B cell (primary cell): ENCODE results near the gene NDST4. TPM values are rescaled to one million over a fixed set of nuclear protein-coding genes. Genes with fewer than 3 reads are reported as not detected.

Experiments used
- ATAC-seq: fragments of 200-7000 bp; cut with Tn5 transposase; one replicate; pipeline ENCODE4 v1.10.0; 2021; ENCODE audit warnings: low read depth, mild to moderate bottlenecking, moderate number of reproducible peaks, moderate library complexity
- CTCF ChIA-PET: fragments of 350-600 bp; sonication (Branson Sonifier 250); formaldehyde crosslinking; loops from one replicate; lab custom pipeline; 2021; ENCODE audit warnings: antibody characterized with exemption, inconsistent platforms; lab: Charles Lee
- POLR2A ChIA-PET: fragments of 350-600 bp; sonication (Branson Sonifier 250); formaldehyde crosslinking; loops from one replicate; lab custom pipeline; 2021; ENCODE audit warnings: antibody characterized with exemption; lab: Charles Lee
- DNase-seq: peaks from one replicate; pipeline ENCODE4 v3.0.0; 2013
- H2AFZ ChIP-seq: 2 replicates; pipeline ENCODE4 v1.6.1; 2012; ENCODE audit warnings: mild to moderate bottlenecking, low read depth, low read length; ENCODE audit not compliant: insufficient read depth, poor library complexity, severe bottlenecking
- H3K27ac ChIP-seq, 2 donors: 1 replicate in 1 of 2; 2 replicates in 1 of 2; pipeline ENCODE4 v1.5.1; 2012 to 2013; ENCODE audit warnings: low read length in 2 of 2, mild to moderate bottlenecking in 2 of 2, moderate library complexity in 1 of 2
- H3K27me3 ChIP-seq, 4 experiments: fragments of 200-600 bp in 1 of 4; sonication (generic) in 1 of 4; replicated peaks in 1 of 4; 1 replicate in 2 of 4; 2 replicates in 2 of 4; pipeline versions ENCODE4 v1.6.1 to v1.7.0; 2013 to 2016; ENCODE audit warnings: low read length in 3 of 4, mild to moderate bottlenecking in 2 of 4, mixed read lengths in 1 of 4, moderate library complexity in 1 of 4; ENCODE audit not compliant: insufficient read depth in 4 of 4, control insufficient read depth in 3 of 4; ENCODE audit errors: control extremely low read depth in 1 of 4
- H3K36me3 ChIP-seq, 2 experiments: replicated peaks in 1 of 2; 1 replicate in 1 of 2; 2 replicates in 1 of 2; pipeline versions ENCODE4 v1.6.1 to v1.7.1; 2013; ENCODE audit warnings: low read length in 1 of 2; ENCODE audit not compliant: insufficient read depth in 2 of 2, control insufficient read depth in 1 of 2; ENCODE audit errors: control extremely low read depth in 1 of 2, extremely low read depth in 1 of 2
- H3K4me1 ChIP-seq, 2 donors: fragments of 200-600 bp in 1 of 2; sonication (generic) in 1 of 2; 1 replicate in 1 of 2; 2 replicates in 1 of 2; pipeline versions ENCODE4 v1.5.1 to v1.6.1; 2013 to 2017; ENCODE audit warnings: low read length in 2 of 2; ENCODE audit not compliant: control insufficient read depth in 2 of 2, insufficient read depth in 2 of 2
- H3K4me2 ChIP-seq: replicated peaks from 2 replicates; pipeline ENCODE3; 2012; ENCODE audit warnings: mild to moderate bottlenecking, low read depth, low read length; ENCODE audit not compliant: poor library complexity, severe bottlenecking
- H3K4me3 ChIP-seq, 5 experiments: fragments of 200-600 bp in 1 of 5; sonication (generic) in 1 of 5; 1 replicate in 3 of 5; 2 replicates in 2 of 5; pipeline versions ENCODE4 v1.5.1 to v1.7.0; 2011 to 2016; ENCODE audit warnings: low read length in 4 of 5, mild to moderate bottlenecking in 4 of 5, low read depth in 2 of 5, control low read depth in 1 of 5, moderate library complexity in 1 of 5; ENCODE audit not compliant: insufficient read depth in 1 of 5; ENCODE audit errors: control extremely low read depth in 1 of 5, extremely low read depth in 1 of 5
- H3K79me2 ChIP-seq: fragments of 200-600 bp; sonication (generic); one replicate; pipeline ENCODE4 v1.6.0; 2016; ENCODE audit warnings: low read length; ENCODE audit not compliant: control insufficient read depth, insufficient read depth
- H3K9ac ChIP-seq: fragments of 200-600 bp; sonication (generic); 2 replicates; pipeline ENCODE4 v1.6.1; 2017; ENCODE audit warnings: mild to moderate bottlenecking, low read length, moderate library complexity
- H3K9me3 ChIP-seq, 3 donors: one replicate each; pipeline versions ENCODE4 v1.6.1 to v1.7.1; 2013; ENCODE audit warnings: low read length in 2 of 3; ENCODE audit not compliant: control insufficient read depth in 2 of 3, insufficient read depth in 1 of 3; ENCODE audit errors: control extremely low read depth in 1 of 3
- H4K20me1 ChIP-seq: 2 replicates; pipeline ENCODE4 v1.6.0; 2012; ENCODE audit warnings: mild to moderate bottlenecking, low read length; ENCODE audit not compliant: insufficient read depth, control insufficient read depth, poor library complexity, severe bottlenecking
- H3K27ac Mint-ChIP-seq: one replicate; pipeline ENCODE4 v1.8.0; 2021; ENCODE audit warnings: mixed read lengths
- H3K27me3 Mint-ChIP-seq: one replicate; pipeline ENCODE4 v1.8.0; 2021; ENCODE audit warnings: mixed read lengths
- H3K4me1 Mint-ChIP-seq: one replicate; pipeline ENCODE4 v1.8.0; 2021; ENCODE audit warnings: mixed read lengths
- H3K4me3 Mint-ChIP-seq: one replicate; pipeline ENCODE4 v1.8.0; 2021; ENCODE audit warnings: mixed read lengths
- H3K9me3 Mint-ChIP-seq: one replicate; pipeline ENCODE4 v1.8.0; 2022; ENCODE audit warnings: mixed read lengths; ENCODE audit not compliant: insufficient read depth
- EZH2 ChIP-seq: IDR thresholded peaks from 2 replicates; pipeline ENCODE4 v1.6.1; 2012; ENCODE audit warnings: borderline replicate concordance, low read depth, mild to moderate bottlenecking, moderate library complexity, low read length; ENCODE audit not compliant: insufficient read depth, poor library complexity, severe bottlenecking
- WGBS: methylation state at CpG from one replicate; pipeline ENCODE4 v1.1.5; 2013; ENCODE audit warnings: missing lambda C conversion rate; ENCODE audit not compliant: insufficient coverage; 5-methylcytosine and 5-hydroxymethylcytosine counted together
- intact Hi-C: fragments of 100-400 bp; cut with micrococcal nuclease; formaldehyde crosslinking; loops from one replicate; pipeline ENCODE4 v1.10.0; 2022
- polyA plus RNA-seq: library from polyadenylated mRNA; depleted of rRNA; stranded (reverse); fragments of >200 nt; gene quantifications from 2 replicates; pipeline ENCODE4 v1.2.3, GENCODE V29; 2012
- total RNA-seq, 2 donors: library from RNA; stranded (reverse); fragments of 120-200 nt in 1 of 2; gene quantifications; 1 replicate in 1 of 2; 2 replicates in 1 of 2; pipeline versions ENCODE4 v1.2.3 to v1.2.4, GENCODE V29; 2013 to 2022
- TF ChIP-seq, protein P1 (sequence below): fragments of 200-600 bp; IDR thresholded peaks from one replicate; pipeline ENCODE4 v1.8.0; 2022; ENCODE audit warnings: antibody characterized with exemption, mild to moderate bottlenecking

The NDST4 gene
- total and polyA plus RNA-seq, 2 donors (not counting 1 experiment from before 2014, with no cell fraction given) = not detected

GRCh38 chr4:115152965-115153364 lies 39.5 kb upstream of the NDST4 start:
- POLR2A ChIA-PET = no interaction called here
- no peak for DNase-seq

DNA sequence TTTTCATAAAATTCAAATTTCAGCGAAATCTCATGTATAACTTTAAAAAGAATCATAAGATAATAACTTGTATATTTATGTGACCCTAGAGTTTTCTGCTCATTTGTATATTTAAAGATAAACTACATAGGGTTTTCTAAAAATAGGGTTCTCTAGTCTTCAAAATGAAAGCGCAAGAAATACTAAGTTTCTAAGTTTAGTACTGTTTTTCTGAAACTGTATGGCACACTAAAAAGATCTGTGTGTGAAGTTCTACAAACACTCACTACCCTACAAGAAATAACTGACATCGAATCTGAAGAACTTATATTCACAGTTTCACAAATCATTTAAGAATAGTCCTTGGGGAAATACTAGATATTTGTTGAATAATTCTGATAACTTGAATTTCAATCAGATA lies 38.7 kb upstream of the NDST4 start:
- ATAC-seq = no peak
- Histone ChIP-seq H3K9ac (no peak overlapping the region), H3K27me3 (no peaks in the 10 kb centered on the region), H2AFZ (no peak overlapping the region), H3K36me3 (no peaks in the 10 kb centered on the region), H3K9me3 (no peaks in the 10 kb centered on the region), H4K20me1 (no peaks in the 10 kb centered on the region), H3K79me2 (no peaks in the 10 kb centered on the region), H3K4me1 (no peaks in the 10 kb centered on the region), H3K4me3 (no peak overlapping the region), H3K27ac (no peak overlapping the region), H3K4me2 (no peak overlapping the region)
- no CpG with 5 or more reads among the region's 3 CpGs for WGBS
- no peaks in the 10 kb centered on the region for H3K9me3 Mint-ChIP-seq
- intact Hi-C loops = no loop called here
- POLR2A ChIA-PET = no interaction called here
- CTCF ChIA-PET = no interaction called here
- H3K27ac Mint-ChIP-seq = no peak overlapping the region
- peaks cover 2% of the 10 kb centered on the region for H3K4me1 Mint-ChIP-seq
- no peaks in the 10 kb centered on the region for H3K27me3 Mint-ChIP-seq
- no peak overlapping the region for H3K4me3 Mint-ChIP-seq
- DNase-seq = no peak
- TF ChIP-seq, protein P1, sequence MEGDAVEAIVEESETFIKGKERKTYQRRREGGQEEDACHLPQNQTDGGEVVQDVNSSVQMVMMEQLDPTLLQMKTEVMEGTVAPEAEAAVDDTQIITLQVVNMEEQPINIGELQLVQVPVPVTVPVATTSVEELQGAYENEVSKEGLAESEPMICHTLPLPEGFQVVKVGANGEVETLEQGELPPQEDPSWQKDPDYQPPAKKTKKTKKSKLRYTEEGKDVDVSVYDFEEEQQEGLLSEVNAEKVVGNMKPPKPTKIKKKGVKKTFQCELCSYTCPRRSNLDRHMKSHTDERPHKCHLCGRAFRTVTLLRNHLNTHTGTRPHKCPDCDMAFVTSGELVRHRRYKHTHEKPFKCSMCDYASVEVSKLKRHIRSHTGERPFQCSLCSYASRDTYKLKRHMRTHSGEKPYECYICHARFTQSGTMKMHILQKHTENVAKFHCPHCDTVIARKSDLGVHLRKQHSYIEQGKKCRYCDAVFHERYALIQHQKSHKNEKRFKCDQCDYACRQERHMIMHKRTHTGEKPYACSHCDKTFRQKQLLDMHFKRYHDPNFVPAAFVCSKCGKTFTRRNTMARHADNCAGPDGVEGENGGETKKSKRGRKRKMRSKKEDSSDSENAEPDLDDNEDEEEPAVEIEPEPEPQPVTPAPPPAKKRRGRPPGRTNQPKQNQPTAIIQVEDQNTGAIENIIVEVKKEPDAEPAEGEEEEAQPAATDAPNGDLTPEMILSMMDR = no peak
- no peak for TF ChIP-seq EZH2

More at GRCh38 chr4:115152965-115153364, 39.5 kb upstream of the NDST4 start:
- H3K27me3 Mint-ChIP-seq = no peaks in the 10 kb centered on the region
- no peaks in the 10 kb centered on the region for H3K9me3 ChIP-seq
- H3K27me3 ChIP-seq = no peaks in the 10 kb centered on the region
- no peak overlapping the region for H3K4me2 ChIP-seq
- intact Hi-C loops = no loop called here
- H2AFZ ChIP-seq = no peak overlapping the region
- H3K4me1 ChIP-seq = no peaks in the 10 kb centered on the region
- H3K9me3 Mint-ChIP-seq = no peaks in the 10 kb centered on the region
- TF ChIP-seq, protein P1 = no peak
- no peak for TF ChIP-seq EZH2
- ATAC-seq = no peak
- CTCF ChIA-PET = no interaction called here
- H3K4me3 Mint-ChIP-seq = no peak overlapping the region
- no peak overlapping the region for H3K27ac ChIP-seq
- no peaks in the 10 kb centered on the region for H3K79me2 ChIP-seq
- no peak overlapping the region for H3K9ac ChIP-seq
- no peaks in the 10 kb centered on the region for H4K20me1 ChIP-seq
- H3K4me1 Mint-ChIP-seq = peaks cover 2% of the 10 kb centered on the region
- H3K4me3 ChIP-seq = no peak overlapping the region
- no peak overlapping the region for H3K27ac Mint-ChIP-seq
- no peaks in the 10 kb centered on the region for H3K36me3 ChIP-seq
